HL-60 (cell line): ENCODE data around the gene MYL12B.

Source experiments
- CTCF ChIP-seq: IDR thresholded peaks from one replicate; pipeline ENCODE4 v1.5.1; 2011; ENCODE audit warnings: low read length, control low read depth, inconsistent platforms; ENCODE audit not compliant: insufficient read depth
- GABPA ChIP-seq: IDR thresholded peaks from 2 replicates; pipeline ENCODE4 v1.6.1; 2012; ENCODE audit warnings: low read depth
- POLR2AphosphoS5 ChIP-seq: IDR thresholded peaks from 2 replicates; pipeline ENCODE4 v1.6.1; 2012; ENCODE audit warnings: low read depth

- TF ChIP-seq CTCF (no peak), GABPA (no peak), POLR2AphosphoS5 (no peak)
Observed at GRCh38 chr18:3293196-3293951, 31.4 kb downstream of the MYL12B start.
